Uterus (tissue), 2 donors: ENCODE data around the gene ZNF106.

Experiments
- CTCF ChIP-seq, 4 experiments: fragments of 200-600 bp in 2 of 4; fragments of 450-650 bp in 2 of 4; sonication (generic) in 2 of 4; IDR thresholded peaks; one replicate each; pipeline ENCODE4 v1.5.1; 2016 to 2019; ENCODE audit warnings: antibody characterized with exemption in 4 of 4, mild to moderate bottlenecking in 2 of 4, moderate library complexity in 1 of 4
- POLR2A ChIP-seq, 2 donors: fragments of 450-650 bp; IDR thresholded peaks; one replicate each; pipeline ENCODE4 v1.6.1; 2016; ENCODE audit warnings: antibody characterized with exemption in 2 of 2, mild to moderate bottlenecking in 1 of 2, moderate library complexity in 1 of 2

GRCh38 chr15:42373274-42373673 is 117.7 kb downstream of the ZNF106 start:
- TF ChIP-seq CTCF (IDR thresholded peaks at IDR 0.05): no peak
- no peak for TF ChIP-seq POLR2A (IDR thresholded peaks at IDR 0.05)
